GM19397 (cell line): ENCODE data around the gene GIPC3.

Experiments used
- ATAC-seq: cut with Tn5 transposase; IDR thresholded peaks from one replicate; pipeline ENCODE4 v1.9.1; 2021; ENCODE audit warnings: mild to moderate bottlenecking, moderate library complexity; ENCODE audit not compliant: unreplicated experiment

GIPC3 gene

DNA sequence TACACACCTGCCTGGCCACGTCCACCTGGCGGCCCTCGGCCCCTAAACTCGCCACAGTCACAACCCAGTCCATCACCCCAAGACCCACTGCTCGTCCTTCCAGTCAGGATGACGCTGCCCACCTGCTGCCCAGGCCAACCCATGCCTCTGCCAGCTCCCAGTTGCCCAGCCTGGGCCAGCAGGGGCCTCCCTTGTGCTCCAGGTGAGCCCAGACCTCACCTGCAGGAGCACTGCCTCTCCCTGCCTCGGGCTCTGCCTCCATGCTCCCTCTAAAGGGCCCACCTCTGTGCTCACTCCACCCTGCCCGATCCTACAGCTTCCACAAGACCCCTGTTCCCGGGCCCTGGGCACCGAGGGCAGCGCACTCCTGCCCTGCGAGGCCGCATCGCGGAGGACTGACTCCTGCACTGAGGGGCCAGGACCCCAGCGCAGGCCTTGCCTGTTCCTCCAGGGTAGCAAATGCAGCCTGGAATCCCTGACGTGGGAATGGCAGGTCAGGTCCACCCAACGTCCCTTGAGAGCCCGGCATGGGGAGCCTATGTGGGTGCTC is 49.3 kb downstream of the GIPC3 start:
- no peak for ATAC-seq

DNA sequence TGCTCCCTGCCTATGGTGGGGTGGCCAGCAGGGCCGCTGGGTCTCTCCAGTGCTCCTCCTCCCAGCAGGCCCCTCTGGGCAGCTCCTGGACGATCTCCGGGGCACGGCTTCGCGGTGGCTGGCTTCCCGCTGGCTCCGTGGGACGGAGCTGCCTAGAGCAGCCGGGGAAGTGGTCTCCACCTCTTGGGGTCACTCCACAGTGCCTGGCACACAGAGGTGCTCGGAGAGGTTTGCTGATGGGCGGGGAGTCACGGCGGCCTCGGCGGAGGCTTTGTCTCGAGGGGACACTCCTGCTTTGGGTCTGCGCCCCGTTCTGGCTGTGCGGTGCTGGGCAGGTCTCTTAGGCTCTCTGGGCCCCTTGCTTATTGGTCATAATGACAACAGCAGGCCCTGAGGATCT is 51.2 kb downstream of the GIPC3 start:
- no peak for ATAC-seq

GRCh38 chr19:3636962-3637361 is 51.7 kb downstream of the GIPC3 start:
- ATAC-seq: no peak

DNA sequence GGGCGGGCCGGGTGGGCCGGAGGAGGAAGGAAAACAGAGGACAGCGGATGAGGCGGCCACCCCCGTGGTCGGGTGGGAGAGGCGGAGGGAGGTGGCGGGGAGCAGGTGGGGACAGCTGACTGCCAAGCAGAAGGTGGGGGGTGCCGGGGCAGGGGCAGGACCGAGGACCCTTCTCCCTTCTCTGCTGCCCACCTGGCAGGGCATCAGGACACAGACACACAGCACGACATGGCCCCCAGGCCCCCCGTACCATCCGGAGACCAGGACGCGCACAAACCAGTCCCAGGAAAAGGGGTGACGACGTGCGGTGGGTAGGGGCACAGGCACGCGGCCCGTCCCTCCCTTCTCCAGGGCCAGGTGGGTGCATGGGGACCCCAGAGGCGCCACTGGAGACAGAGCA is 52.3 kb downstream of the GIPC3 start:
- ATAC-seq: no peak

GRCh38 chr19:3638208-3639193 is 53.2 kb downstream of the GIPC3 start:
- no peak for ATAC-seq

GRCh38 chr19:3639479-3639878 is 54.2 kb downstream of the GIPC3 start:
- ATAC-seq: no peak

- ATAC-seq: no peak
Measured at GRCh38 chr19:3641515-3642269, 56.4 kb downstream of the GIPC3 start.

DNA sequence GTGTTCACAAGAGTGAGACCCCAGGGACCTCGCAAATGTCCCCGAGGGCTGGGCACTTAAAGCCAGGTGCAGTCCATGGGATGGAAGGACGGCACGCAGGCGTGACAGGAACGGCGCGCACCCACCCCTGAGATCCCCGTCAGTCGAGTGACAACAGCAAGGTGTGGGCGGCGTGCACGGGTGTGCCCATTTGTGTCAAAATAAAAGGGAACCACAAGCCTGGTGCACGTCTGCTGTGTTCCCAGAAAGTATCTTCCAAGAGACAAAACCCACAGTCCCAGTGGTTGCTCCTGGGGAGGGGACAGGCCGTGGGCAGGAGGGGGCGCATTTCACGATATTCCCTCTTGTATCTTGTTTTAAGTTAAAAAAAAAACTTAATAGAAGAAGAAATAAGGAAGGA is 57.0 kb downstream of the GIPC3 start:
- ATAC-seq: no peak
